GM18951 (cell line): ENCODE measurements around the gene ADAMTS14.
"Not testable (repeated sequence)": the region's sequence is repeated elsewhere in the genome, so short reads cannot be mapped to it uniquely, and the experiment has no call there.

Experiments
- POLR2A ChIP-seq: IDR thresholded peaks from 4 replicates; pipeline ENCODE4 v1.6.1; 2011; ENCODE audit warnings: mild to moderate bottlenecking; ENCODE audit not compliant: insufficient read length, insufficient read depth; ENCODE audit errors: extremely low read depth
- in situ Hi-C: fragments of 300-500 bp; cut with MboI; formaldehyde crosslinking; loops from one replicate; pipeline ENCODE4 v1.12.0; 2022; ENCODE audit warnings: low sequenced_read_pairs, mixed read lengths, inconsistent platforms; ENCODE audit not compliant: unreplicated experiment

The ADAMTS14 gene, protein sequence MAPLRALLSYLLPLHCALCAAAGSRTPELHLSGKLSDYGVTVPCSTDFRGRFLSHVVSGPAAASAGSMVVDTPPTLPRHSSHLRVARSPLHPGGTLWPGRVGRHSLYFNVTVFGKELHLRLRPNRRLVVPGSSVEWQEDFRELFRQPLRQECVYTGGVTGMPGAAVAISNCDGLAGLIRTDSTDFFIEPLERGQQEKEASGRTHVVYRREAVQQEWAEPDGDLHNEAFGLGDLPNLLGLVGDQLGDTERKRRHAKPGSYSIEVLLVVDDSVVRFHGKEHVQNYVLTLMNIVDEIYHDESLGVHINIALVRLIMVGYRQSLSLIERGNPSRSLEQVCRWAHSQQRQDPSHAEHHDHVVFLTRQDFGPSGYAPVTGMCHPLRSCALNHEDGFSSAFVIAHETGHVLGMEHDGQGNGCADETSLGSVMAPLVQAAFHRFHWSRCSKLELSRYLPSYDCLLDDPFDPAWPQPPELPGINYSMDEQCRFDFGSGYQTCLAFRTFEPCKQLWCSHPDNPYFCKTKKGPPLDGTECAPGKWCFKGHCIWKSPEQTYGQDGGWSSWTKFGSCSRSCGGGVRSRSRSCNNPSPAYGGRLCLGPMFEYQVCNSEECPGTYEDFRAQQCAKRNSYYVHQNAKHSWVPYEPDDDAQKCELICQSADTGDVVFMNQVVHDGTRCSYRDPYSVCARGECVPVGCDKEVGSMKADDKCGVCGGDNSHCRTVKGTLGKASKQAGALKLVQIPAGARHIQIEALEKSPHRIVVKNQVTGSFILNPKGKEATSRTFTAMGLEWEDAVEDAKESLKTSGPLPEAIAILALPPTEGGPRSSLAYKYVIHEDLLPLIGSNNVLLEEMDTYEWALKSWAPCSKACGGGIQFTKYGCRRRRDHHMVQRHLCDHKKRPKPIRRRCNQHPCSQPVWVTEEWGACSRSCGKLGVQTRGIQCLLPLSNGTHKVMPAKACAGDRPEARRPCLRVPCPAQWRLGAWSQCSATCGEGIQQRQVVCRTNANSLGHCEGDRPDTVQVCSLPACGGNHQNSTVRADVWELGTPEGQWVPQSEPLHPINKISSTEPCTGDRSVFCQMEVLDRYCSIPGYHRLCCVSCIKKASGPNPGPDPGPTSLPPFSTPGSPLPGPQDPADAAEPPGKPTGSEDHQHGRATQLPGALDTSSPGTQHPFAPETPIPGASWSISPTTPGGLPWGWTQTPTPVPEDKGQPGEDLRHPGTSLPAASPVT

GRCh38 chr10:70672165-70673042 lies at the start of gene ADAMTS14:
TSS of gene ADAMTS14 (plus strand) at chr10:70672506. CDS start at chr10:70672803, 297 bp downstream.
- in situ Hi-C loops: no loop called here
- TF ChIP-seq POLR2A: no peak

GRCh38 chr10:70622541-70622940 lies 49.8 kb upstream of the ADAMTS14 start:
- in situ Hi-C loops: no loop called here
- no peak for TF ChIP-seq POLR2A

GRCh38 chr10:70622981-70623844 lies 49.1 kb upstream of the ADAMTS14 start:
- in situ Hi-C loops: no loop called here
- no peak for TF ChIP-seq POLR2A

GRCh38 chr10:70626056-70626455 lies 46.2 kb upstream of the ADAMTS14 start:
- in situ Hi-C loops: no loop called here
- TF ChIP-seq POLR2A: no peak

DNA sequence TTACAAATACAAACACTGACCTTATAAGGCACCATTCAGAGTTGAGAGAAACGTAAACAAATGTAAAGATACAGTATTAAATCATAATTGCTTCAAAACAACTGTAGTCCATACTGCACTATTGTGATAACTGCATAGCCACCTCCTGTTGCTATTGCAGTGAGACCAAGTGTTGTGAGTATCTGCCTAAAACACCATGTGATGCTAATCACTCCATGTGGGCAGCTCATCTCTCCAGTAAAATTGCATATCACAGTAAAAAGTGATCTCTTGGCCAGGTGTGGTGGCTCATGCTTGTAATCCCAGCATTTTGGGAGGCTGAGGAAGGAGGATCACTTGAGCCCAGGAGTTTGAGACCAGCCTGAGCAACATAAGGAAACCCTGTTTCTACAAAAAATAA lies 43.0 kb upstream of the ADAMTS14 start:
- TF ChIP-seq POLR2A: no peak
- in situ Hi-C loops: no loop called here

DNA sequence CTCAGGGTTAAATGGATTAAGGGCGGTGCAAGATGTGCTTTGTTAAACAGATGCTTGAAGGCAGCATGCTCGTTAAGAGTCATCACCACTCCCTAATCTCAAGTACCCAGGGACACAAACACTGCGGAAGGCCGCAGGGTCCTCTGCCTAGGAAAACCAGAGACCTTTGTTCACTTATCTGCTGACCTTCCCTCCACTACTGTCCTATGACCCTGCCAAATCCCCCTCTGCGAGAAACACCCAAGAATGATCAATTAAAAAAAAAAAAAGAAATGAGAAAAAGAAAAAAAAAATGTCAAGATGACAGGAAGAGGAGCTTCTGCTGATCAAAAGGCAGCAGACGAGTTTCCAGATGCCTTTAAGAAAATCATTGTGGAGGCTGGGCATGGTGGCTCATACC lies 40.6 kb upstream of the ADAMTS14 start:
- in situ Hi-C loops: not testable (repeated sequence)

GRCh38 chr10:70634011-70634410 lies 38.3 kb upstream of the ADAMTS14 start:
- no peak for TF ChIP-seq POLR2A
- in situ Hi-C loops: no loop called here

- in situ Hi-C loops: not testable (repeated sequence)
Measured at GRCh38 chr10:70634515-70634914, 37.8 kb upstream of the ADAMTS14 start.

DNA sequence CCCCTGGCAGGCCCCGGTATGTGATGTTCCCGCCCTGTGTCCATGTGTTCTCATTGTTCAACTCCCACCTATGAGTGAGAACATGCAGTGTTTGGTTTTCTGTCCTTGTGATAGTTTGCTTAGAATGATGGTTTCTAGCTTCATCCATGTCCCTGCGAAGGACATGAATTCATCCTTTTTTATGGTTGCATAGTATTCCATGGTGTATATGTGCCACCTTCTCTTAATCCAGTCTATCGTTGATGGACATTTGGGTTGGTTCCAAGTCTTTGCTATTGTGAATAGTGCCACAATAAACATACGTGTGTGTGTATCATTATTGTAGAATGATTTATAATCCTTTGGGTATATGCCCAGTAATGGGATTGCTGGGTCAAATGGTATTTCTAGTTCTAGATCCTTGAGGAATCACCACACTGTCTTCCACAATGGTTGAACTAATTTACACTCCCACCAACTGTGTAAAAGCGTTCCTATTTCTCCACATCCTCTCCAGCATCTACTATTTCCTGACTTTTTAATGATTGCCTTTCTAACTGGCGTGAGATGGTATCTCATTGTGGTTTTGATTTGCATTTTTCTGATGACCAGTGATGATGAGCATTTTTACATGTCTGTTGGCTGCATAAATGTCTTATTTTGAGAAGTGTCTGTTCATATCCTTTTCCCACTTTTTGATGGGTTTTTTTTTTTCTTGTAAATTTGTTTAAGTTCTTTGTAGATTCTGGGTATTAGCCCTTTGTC lies 32.5 kb upstream of the ADAMTS14 start:
- in situ Hi-C loops: not testable (repeated sequence)

- in situ Hi-C loops: not testable (repeated sequence)
Measured at GRCh38 chr10:70643272-70643671, 29.0 kb upstream of the ADAMTS14 start.

GRCh38 chr10:70644959-70645358 lies 27.3 kb upstream of the ADAMTS14 start:
- in situ Hi-C loops: not testable (repeated sequence)
